Ascending aorta (tissue), 2 donors: ENCODE results near the gene GPR183. TPM values are rescaled to one million over a fixed set of nuclear protein-coding genes. Genes with fewer than 3 reads are reported as not detected.

ENCODE experiments used
- DNase-seq, 2 donors: peaks; one replicate each; pipeline ENCODE4 v3.0.0-alpha.2; 2019; ENCODE audit warnings: low spot score in 2 of 2
- H3K27ac ChIP-seq, 2 donors: fragments of 200-600 bp; sonication (generic); one replicate each; pipeline ENCODE4 v1.5.1; 2016 to 2017; ENCODE audit warnings: mild to moderate bottlenecking in 1 of 2
- H3K27me3 ChIP-seq: fragments of 200-600 bp; sonication (generic); one replicate; pipeline ENCODE4 v1.5.1; 2017
- H3K36me3 ChIP-seq, 2 donors: fragments of 200-600 bp; sonication (generic); one replicate each; pipeline ENCODE4 v1.5.1; 2016
- H3K4me1 ChIP-seq, 2 donors: fragments of 200-600 bp; sonication (generic); one replicate each; pipeline ENCODE4 v1.5.1; 2016 to 2017; ENCODE audit warnings: mild to moderate bottlenecking in 1 of 2
- H3K4me3 ChIP-seq, 2 donors: fragments of 200-600 bp; sonication (generic); one replicate each; pipeline ENCODE4 v1.5.1; 2016 to 2017; ENCODE audit warnings: mild to moderate bottlenecking in 1 of 2
- H3K9me3 ChIP-seq, 2 donors: fragments of 200-600 bp; sonication (generic); one replicate each; pipeline ENCODE4 v1.5.1; 2016
- CTCF ChIP-seq, 3 experiments: fragments of 200-600 bp in 2 of 3; fragments of 450-650 bp in 1 of 3; sonication (generic) in 2 of 3; IDR thresholded peaks; one replicate each; pipeline ENCODE4 v1.5.1; 2016 to 2019; ENCODE audit warnings: antibody characterized with exemption in 3 of 3, mild to moderate bottlenecking in 1 of 3, moderate library complexity in 1 of 3
- intact Hi-C: fragments of 100-400 bp; cut with DNase I; formaldehyde crosslinking; loops from one replicate; pipeline ENCODE4 v1.15.1; 2023
- total RNA-seq: library from RNA; depleted of rRNA; stranded (reverse); fragments of >200 nt; gene quantifications from one replicate; pipeline ENCODE4 v1.1.0, GENCODE V29; 2016

GPR183 gene
- total RNA-seq, 1 donor from 2014 or later = 1.1 TPM

DNA sequence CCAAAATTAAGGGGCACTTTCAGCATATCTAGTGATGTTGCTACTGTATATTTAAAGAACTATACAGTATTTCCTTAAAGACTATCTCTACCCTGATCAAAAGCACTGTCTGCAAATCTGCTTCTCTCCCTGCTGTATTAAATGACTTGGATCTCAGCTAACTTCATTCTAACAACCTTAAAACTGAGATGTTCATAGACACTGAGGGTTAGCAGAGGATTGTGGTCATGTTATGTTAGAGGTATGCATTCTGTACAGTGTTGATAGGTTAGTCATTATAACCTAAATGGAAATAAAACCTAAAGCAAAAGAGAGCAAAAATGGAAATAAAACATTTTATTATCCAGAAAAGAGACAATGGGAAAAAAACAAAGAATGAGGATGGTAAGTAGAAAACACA is 9.9 kb downstream of the GPR183 start:
- TF ChIP-seq CTCF (IDR thresholded peaks at IDR 0.05) = no peak
- Histone ChIP-seq H3K27me3 (no peaks in the 10 kb centered on the region), H3K9me3 (no peaks in the 10 kb centered on the region), H3K4me3 (no peak overlapping the region), H3K36me3 (no peaks in the 10 kb centered on the region), H3K27ac (no peak overlapping the region), H3K4me1 (no peaks in the 10 kb centered on the region)
- DNase-seq = no peak
- intact Hi-C loops = no loop called here

GRCh38 chr13:99296398-99296797 is 10.8 kb downstream of the GPR183 start:
- no peak for DNase-seq
- Histone ChIP-seq H3K27me3 (no peaks in the 10 kb centered on the region), H3K4me3 (no peak overlapping the region), H3K27ac (no peak overlapping the region), H3K9me3 (no peaks in the 10 kb centered on the region), H3K36me3 (no peaks in the 10 kb centered on the region), H3K4me1 (no peaks in the 10 kb centered on the region)
- TF ChIP-seq CTCF (IDR thresholded peaks at IDR 0.05) = no peak
- intact Hi-C loops = no loop called here

DNA sequence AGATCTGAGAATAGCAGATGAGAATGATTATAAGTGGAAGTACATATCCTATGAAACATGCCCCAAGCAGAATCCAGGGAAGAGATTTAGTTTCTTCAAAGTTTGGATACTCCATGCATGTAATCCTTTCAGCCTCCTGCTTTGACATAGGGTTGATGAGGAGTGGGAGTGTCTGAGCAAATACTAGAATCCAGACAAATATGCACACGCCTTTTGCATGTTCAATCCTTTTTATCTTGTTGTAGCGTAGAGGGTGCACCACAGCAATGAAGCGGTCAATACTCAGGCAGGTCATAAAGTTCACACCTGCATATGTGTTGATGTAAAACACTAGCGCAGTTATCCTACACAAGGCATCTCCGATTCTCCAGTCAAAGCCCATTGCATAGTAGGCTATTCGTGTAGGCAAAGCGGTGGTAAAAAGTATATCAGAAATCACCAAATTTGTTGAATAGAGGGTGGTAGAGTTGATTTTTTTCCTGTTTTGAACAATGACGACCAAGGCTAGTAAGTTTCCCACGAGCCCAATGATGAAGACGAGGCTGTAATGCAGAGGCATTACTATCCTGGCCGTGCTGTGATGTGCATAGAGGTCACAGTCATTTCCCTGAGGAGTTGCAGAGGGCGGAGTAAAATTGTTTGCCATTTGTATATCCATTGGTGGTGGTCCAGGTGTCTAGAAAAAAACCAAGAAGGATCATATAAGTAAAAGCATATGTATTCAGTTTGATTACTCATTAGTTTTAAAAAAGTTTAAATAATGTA is 11.5 kb downstream of the GPR183 start:
- DNase-seq = no peak
- Histone ChIP-seq H3K27ac (no peak overlapping the region), H3K9me3 (no peaks in the 10 kb centered on the region), H3K36me3 (no peaks in the 10 kb centered on the region), H3K4me3 (no peak overlapping the region), H3K4me1 (no peaks in the 10 kb centered on the region), H3K27me3 (no peaks in the 10 kb centered on the region)
- intact Hi-C loops = no loop called here
- TF ChIP-seq CTCF (IDR thresholded peaks at IDR 0.05) = no peak

DNA sequence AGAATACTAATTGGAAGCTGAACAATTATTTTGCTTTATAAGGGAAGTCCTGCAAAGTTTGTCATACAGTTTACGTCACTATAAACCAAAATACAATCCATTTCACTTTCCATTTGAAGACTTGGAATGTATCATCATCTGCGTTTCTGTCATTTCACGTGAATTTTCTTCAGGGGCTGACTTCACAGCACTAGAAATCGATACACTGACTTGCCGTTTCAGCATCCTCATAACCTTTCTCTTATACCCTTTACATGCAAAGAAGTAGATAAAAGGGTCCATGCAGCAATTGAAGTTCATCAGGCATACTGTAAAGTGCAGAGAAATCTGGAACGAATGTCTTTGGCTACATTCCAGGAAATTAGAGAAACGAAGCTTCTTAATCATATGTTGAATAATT is 12.2 kb downstream of the GPR183 start:
- no peaks in the 10 kb centered on the region for H3K9me3 ChIP-seq
- no peaks in the 10 kb centered on the region for H3K27me3 ChIP-seq
- intact Hi-C loops = no loop called here
- H3K36me3 ChIP-seq = no peaks in the 10 kb centered on the region
- TF ChIP-seq CTCF (IDR thresholded peaks at IDR 0.05) = no peak
- no peaks in the 10 kb centered on the region for H3K4me1 ChIP-seq
- no peak overlapping the region for H3K4me3 ChIP-seq
- H3K27ac ChIP-seq = no peak overlapping the region
- DNase-seq = no peak

GRCh38 chr13:99294198-99294597 is 13.0 kb downstream of the GPR183 start:
- Histone ChIP-seq H3K27me3 (no peaks in the 10 kb centered on the region), H3K4me3 (no peak overlapping the region), H3K36me3 (no peaks in the 10 kb centered on the region), H3K9me3 (no peaks in the 10 kb centered on the region), H3K27ac (no peak overlapping the region), H3K4me1 (no peaks in the 10 kb centered on the region)
- no peak for DNase-seq
- intact Hi-C loops = no loop called here
- TF ChIP-seq CTCF (IDR thresholded peaks at IDR 0.05) = no peak

DNA sequence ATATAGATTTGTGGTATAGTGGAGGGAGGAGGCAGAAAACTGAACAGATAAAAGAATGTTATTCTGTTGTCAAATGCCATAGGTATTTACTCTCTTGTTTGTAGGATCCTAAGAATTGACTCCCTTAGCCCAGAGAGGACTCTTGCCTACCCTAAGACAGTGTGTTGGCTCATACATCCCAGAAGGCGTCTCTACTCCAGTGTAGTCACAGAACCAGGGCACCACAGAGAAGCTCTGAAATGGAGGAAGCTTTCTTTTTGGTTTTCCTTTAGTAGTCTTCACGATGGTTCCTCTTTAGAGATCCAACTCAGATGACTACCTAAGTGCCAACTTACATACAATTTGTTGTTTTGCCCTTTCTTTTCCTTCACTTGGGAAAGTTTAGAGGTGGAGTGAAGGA is 14.0 kb downstream of the GPR183 start:
- H3K27ac ChIP-seq = no peak overlapping the region
- H3K4me1 ChIP-seq = no peaks in the 10 kb centered on the region
- no peaks in the 10 kb centered on the region for H3K9me3 ChIP-seq
- no peak for DNase-seq
- H3K27me3 ChIP-seq = no peaks in the 10 kb centered on the region
- no peak overlapping the region for H3K4me3 ChIP-seq
- no peak for TF ChIP-seq CTCF (IDR thresholded peaks at IDR 0.05)
- no peaks in the 10 kb centered on the region for H3K36me3 ChIP-seq
- intact Hi-C loops = no loop called here
